HG02870 (cell line): Measurements from ENCODE around the gene DIP2A.
"Not testable (repeated sequence)": the region's sequence is repeated elsewhere in the genome, so short reads cannot be mapped to it uniquely, and the experiment has no call there.

Source experiments
- ATAC-seq: cut with Tn5 transposase; IDR thresholded peaks from one replicate; pipeline ENCODE4 v1.9.1; 2021; ENCODE audit warnings: mild to moderate bottlenecking, moderate library complexity; ENCODE audit not compliant: unreplicated experiment

DIP2A gene

DNA sequence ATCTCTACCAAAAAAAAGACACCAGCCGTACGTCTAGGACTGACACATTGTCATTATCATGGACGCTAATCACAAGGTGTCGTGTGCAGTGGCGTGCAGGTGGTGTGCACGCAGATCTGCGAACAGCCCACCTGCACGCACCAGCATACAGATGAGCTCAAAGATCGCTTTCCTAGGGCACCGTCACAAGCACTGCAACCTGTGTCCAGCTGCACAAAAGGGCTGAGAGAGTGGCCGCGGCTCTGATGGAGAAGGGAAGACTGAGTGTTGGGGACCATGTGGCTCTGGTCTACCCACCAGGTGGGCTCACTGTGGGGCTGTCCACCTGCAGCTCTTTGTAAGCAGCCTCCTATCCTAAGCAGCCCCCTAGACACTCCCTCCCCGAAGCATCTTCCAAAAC lies 95.3 kb downstream of the DIP2A start:
- ATAC-seq = no peak

DNA sequence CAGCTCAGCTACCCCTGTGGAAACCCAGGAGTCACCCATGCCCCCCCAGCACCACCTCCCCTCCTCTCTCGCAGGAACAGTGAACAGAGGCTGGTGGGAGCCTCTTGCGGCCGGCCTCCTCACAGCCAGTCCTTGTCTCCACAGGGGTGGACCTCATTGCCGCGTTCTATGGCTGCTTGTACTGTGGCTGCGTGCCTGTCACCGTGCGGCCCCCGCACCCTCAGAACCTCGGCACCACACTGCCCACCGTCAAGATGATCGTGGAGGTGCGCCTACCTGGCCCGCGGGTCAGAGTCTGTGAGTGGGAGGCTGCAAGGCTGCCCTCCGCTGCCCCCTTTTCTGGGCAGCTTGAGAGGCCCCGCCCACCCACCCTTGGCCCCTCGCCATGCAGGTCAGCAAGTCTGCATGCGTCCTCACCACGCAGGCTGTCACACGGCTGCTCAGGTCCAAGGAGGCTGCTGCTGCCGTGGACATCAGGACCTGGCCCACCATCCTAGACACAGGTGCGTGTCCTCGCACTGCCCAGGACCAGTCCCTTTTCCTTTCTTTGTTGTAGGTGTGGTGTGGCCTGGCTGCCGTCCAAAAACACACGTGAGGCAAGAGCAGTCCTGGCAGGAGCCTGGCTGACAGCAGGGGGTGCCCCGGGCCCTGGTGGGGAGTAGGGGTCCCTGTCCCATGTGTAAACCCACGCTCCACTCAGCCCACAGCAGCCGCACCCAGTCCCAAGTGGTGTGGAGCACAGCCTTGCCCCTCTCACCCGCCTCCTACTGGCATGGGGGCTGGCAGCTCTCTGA lies 95.9 kb downstream of the DIP2A start:
- no peak for ATAC-seq

DNA sequence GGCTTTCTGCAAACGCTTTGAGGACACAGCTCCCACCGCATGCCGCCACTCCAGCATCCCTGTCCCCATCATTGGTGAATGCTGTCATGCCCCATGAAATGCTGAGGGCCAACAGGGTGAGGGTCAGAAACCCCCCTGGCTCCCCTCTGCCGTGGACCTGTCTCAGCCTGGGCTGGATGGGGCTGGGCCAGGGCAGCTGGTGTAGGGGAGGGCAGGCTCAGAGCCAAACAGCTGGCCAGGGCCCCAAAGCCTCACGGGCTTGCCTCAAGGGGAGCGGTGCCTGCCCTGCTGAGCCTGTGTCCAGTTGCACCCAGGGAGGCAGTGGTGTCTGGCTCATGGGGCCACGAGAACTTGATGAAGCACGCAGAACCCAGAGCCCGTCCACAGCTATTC lies 96.5 kb downstream of the DIP2A start:
- ATAC-seq = no peak

DNA sequence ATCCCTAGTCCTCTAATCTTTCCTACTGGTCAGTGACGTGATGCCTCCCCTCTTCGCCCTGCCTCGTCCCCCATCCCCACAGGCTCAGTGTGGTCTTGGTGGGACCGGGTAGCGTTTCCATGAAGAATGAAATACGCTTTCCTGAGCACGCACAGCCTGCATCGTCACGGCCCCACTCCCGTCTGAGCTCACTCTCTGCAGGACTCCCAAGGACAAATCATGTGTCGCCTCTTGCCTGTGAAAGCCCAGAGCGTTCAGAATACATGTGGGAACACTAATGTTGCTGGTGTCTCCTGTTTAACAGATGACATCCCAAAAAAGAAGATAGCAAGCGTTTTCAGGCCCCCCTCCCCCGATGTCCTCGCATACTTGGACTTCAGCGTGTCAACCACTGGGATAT lies 97.0 kb downstream of the DIP2A start:
- ATAC-seq = no peak

DNA sequence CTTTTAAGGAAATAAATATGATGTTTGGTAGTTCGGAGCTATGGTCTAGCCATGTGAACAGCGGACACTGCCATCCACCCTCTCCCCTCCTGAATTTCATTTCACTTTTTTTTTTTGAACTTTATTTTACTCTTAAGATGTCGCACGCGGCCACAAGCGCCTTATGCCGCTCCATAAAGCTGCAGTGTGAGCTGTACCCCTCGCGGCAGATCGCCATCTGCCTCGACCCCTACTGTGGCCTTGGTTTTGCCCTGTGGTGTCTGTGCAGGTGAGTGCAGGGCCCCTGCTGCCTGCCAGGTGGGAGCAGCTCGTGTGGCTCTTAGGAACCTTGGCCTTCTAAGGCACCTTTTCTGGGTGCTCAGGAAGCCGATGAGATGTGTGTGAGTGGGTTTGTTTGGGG lies 98.1 kb downstream of the DIP2A start:
- ATAC-seq = no peak

DNA sequence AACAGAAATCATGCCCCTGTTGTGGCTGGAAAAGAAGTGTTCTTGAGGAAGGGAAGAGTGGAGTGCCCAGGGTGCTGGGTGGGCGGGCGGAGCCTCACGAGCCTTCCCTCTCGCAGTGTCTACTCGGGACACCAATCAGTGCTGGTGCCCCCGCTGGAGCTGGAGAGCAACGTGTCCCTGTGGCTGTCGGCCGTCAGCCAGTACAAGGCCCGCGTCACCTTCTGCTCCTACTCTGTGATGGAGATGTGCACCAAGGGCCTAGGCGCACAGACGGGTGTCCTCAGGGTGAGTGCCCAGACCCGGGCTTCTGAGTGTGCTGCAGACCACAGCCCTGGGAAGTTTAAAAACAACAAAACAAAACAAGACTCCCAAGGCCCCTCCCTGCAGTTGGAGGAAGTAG lies 98.8 kb downstream of the DIP2A start:
- no peak for ATAC-seq

DNA sequence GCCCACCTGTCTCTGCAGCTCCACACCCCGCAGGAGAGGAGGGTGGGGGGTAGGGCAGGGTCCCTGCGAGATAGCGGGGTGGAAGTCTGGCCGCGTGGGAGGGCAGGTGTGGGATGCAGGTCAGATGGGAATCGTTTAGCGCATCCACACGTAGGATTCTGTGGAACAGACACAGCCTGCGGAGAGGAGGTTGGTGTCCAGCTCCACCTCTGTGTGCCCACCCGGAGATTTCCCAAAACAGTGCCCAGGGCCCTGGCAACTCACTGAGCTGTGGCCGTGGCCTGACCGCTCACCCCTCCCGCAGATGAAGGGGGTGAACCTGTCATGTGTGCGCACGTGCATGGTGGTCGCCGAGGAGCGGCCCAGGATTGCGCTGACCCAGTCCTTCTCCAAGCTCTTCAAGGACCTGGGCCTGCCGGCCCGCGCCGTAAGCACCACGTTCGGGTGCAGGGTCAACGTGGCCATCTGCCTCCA lies 99.3 kb downstream of the DIP2A start:
- no peak for ATAC-seq

DNA sequence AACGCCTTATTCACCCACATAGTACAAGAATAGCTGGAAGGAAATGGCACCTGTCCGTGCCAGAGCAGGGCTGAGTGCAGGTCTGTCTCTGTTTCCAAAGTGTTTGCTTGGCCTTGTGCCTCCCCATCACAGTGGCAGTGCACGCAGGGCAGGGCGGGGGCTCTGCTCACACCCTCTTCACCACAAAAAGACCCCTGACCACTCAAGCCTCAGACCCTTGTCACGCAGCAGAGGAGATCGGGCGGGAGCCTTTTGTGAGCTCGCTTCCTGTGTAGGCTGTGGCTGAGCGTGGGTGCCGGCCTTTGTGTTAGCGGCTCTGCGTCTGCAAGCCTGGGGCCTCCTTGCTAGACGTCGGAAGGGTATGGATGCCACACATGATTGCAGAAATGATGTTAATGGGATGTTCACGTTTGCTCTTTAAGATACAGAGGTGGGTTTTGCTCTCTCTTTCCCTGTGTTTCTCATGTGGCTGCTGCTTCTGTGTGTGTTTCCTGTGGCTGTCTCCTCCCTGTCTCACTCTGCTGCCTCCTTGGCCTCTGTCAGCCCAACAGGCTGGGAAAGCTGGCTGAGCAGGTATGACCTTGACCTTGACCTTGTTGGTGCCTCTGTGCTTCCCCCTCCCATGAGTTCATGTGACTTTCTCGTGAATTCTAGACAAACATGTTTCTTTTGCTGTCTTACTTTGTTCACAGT lies 100.7 kb downstream of the DIP2A start:
- ATAC-seq = peak; percentile 55

DNA sequence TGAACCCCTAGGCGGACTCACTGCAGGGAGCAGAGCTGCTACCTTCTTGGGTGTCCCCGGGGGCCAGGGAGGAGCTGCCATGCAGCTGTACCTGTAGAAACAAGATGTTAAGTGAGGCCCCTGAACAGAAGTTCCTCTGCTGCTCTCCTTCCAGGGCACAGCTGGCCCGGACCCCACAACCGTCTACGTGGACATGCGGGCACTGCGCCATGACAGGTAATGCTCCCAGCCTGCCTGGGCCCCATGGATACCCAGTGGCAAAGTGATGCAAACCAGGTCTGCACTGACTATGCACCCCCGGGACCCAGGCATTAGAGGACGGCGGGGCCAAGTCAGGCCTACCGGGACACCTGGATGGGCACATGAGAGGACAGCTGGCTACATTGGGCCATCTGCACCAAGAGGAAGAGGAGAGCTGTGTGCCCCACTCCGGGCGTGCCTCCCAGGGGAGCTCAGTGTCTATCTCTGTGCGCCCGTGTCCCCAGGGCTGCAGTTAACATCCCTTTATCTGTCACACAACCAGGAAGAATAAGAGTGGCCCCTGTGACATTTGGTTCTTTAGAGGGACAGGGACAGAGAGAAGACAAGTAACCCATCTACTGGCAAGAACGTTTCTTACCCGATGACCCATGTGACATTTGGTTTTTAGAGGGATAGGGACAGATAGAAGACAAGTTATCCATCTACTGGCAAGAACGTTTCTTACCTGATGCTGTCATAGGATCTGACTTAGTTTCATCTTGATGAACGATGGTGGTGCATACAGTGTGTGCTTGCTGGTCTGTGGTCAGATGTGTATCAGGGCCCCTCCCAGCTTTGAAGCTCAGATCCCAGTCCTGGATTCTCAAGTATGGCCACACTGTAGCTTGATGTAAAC lies 102.1 kb downstream of the DIP2A start:
- ATAC-seq = no peak

DNA sequence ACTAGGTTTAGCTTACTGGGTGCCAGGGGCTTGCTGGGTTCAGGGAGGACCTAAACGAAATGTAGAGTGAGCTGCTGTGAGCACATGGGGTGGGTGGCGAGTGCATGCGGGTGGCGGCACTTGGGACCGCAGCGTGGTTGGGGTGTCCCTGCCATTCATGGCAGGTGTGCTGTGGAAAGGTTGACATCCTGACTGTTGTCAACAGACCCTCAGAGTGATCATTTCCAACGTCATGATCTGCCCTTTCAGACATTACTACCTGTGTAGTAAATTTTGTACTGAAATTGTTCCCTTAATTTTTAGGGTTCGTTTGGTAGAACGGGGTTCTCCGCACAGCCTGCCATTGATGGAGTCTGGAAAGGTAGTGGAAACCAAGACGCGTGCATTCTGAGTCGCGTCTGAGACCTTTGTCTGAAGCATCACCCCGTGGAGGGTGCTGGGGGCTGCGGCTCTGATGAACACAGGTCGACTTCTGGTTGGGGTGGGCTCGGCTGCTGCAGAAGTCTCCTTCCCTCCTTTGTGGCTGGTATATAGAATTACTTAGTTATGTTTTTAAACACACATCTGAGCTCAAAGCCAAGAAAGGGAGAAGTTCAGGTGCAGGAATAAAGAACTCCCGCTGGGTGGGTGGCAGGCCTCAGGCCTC lies 102.9 kb downstream of the DIP2A start:
- no peak for ATAC-seq

DNA sequence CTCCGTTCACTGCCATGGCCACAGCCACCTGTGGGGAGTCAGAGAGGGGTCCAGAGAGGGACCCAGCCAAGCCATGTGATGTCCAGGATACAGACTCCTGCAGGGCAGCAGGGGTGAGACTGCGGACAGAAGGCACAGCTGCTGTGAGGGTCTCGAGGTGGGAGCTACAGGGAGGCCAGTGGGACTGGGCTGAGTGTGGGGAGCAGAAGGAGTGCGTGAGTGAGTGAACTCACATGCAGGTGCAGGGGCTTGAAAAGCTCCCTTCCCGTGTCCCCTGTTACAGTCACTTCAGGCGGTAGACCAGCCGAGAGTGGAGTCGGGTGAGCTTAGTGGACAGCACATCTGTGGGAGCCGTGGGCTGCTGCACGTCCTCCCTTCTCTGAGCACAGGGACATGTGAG lies 103.8 kb downstream of the DIP2A start:
- ATAC-seq = no peak

DNA sequence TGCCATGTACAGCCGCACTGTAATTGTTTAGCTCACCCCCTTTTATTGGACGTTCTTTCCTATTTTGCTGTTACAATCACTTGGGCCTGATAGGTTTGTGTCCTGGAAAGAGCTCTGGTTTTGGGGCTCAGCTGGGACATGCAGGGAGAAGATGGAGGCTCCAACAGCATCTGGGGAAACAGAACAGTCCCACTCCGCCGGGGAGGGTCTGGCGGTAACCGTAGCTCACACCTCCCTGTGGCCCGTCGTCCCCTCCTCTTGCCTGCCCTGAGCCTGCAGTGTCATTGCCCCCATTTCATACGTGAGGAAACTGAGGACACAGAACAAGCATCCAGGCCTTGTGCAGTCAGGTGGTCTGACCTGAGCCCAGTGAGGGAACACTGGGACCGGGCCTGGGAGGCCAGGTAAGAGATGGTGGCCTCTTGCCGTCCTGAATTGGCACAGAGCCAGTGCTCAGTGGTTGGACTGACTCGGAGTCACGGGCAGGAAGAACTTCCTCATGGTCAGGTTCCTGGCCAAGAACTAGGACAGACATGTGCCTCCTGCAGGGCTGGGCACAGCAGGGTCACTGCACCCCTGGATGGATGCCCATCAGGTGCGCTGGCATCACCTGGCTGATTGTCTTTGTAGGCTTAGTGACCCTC lies 104.4 kb downstream of the DIP2A start:
- no peak for ATAC-seq

DNA sequence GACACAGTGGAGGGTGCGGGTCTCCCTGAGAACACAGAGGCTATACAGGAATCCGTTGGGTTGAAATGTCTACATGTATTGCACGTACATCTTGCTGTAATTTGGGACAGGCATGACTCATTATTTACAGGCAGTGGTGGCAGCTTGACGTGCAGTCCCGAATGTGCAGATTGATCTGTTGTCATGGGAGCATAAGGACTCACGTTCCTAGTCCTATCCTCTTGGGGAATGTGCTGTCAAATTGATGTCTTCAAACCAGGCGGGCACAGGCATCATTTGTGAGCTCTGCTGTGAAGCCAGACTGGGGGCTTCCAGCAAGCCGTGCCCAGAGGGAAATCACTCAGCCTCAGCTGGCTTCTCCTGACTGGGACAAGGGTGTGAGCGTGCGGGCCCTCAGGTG lies 105.7 kb downstream of the DIP2A start:
- ATAC-seq = no peak

DNA sequence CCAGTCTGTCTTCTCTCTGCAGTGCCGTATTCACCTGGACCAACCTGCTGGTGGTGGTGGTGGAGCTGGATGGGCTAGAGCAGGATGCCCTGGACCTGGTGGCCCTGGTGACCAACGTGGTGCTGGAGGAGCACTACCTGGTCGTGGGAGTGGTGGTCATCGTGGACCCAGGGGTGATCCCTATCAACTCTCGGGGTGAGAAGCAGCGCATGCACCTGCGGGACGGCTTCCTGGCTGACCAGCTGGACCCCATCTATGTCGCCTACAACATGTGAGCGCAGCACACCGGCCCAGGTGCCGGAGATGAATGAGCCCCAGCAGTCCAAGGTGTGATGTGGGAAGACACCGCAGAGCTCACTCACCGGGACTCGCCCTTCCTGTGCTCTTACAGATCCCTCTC lies 108.7 kb downstream of the DIP2A start:
- ATAC-seq = no peak

DNA sequence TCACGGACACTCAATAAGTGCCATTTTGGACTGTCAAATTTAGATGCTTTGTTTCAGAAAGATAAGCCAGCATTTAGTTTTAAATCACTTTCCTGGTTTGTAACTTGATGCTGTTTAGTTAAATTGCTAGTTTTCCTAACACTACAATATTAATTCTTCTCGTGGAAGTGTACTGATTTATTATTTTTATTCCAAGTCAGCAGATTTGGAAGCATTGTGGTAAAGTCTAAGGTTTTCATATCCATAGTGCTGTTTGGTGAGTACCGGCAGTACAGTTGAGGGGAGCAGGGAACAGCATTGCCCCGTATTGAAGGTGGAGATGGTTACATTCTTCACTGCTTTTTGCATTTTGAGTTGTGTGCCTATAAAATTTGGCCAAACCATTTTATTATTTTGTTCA lies 109.9 kb downstream of the DIP2A start:
- ATAC-seq = no peak

DNA sequence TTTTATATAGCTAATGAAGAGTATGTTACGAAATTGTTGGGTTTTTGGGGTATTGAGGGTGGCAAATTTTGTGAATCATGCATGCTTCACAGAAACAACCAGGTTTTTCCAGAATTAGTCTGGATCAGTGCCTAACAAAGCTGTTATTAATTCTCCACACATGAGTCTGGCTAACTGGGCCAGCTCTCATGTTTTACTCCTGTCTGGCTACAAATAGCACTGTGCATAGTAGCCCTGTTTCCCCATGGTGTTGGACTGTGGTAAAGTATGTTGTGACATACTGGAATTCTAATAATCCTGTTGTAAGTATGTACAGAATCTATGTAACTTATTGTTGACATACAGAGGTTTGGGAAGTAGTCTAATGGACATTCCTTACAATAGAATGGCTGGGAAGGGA lies 110.4 kb downstream of the DIP2A start:
- ATAC-seq = no peak

DNA sequence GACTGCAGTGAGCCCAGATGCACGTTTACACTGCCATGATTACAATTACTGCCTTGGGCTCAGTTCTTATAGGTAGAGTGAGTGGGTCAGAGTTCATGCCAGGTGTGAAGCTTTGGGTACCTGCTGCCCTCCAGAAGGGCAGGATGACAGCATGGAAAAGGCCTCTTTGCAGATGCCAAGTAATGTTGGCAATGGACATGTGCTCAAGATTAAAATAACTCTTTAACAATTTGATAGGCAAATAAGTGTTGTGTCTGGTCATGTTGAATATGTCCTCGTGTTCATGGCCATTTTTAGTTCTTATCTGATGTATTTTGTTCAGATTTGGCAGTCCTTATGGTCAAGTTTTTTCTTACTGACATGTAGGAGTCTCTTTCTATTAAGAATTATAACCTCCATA lies 111.4 kb downstream of the DIP2A start:
- no peak for ATAC-seq

DNA sequence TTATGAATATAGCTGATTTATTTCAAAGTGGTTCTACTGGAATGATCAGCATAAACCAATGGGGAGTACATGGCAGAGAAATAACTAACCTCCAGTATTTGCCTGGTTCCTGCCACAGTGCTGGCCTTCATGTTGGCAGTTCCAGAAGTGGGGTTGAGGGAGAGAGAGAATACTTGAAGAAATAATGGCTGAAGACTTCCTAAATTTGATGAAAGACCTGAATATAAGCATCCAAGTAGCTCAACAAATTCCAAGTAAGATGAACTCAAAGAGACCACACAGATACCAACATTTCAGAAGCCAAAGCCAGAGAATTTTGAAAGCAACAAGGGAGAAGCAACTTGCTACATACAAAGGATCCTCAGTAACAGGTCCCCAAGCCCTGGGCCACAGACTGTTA lies 111.9 kb downstream of the DIP2A start:
- no peak for ATAC-seq

DNA sequence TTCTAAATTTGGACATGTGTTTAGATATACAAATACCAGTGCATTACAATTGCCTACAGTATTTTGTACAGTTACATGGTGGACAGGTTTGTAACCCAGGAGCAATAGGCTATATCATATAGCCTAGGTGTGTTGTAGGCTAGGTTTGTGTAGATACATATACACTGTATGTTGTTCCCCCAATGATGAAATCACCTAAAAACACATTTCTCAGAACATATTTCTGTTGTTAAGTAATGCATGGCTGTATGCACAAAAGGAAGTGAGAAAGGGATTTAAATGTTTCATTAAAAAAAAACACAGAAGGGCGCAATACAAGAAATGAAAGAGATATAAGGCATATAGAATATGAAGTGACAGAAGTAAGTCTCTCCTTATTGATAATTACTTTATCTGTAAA lies 114.2 kb downstream of the DIP2A start:
- no peak for ATAC-seq

DNA sequence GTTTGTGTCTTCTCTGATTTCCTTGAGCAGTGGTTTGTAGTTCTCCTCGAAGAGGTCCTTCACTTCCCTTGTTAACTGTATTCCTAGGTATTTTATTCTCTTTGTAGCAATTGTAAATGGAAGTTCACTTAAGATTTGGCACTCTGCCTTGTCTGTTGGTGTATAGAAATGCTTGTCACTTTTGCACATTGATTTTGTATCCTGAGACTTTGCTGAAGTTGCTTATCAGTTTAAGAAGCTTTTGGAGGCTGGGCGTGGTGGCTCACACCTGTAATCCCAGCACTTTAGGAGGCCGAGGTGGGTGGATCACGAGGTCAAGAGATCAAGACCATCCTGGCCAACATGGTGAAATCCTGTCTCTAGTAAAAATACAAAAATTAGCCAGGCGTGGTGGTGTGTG lies 119.1 kb downstream of the DIP2A start:
- not testable (repeated sequence) for ATAC-seq

DNA sequence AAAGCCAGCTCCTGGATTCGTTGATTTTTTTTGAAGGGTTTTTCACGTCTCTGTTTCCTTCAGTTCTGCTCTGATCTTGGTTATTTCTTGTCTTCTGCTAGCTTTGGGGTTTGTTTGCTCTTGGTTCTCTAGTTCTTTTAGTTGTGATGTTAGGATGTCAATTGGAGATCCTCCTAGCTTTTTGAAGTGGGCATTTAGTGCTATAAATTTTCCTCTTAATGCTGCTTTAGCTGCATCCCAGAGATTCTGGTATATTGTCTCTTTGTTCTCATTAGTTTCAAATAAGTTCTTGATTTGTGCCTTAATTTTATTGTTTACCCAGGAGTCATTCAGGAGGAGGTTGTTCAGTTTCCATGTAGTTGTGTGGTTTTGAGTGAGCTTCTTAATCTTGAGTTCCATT lies 120.7 kb downstream of the DIP2A start:
- not testable (repeated sequence) for ATAC-seq
